Hepatocyte (in vitro differentiated cells): Measurements from ENCODE around the gene C22orf23. TPM values are rescaled to one million over a fixed set of nuclear protein-coding genes. Genes with fewer than 3 reads are reported as not detected.
A peak's percentile ranks its signal among the peaks of the same experiment; 100 is the strongest.

Experiments used
- DNase-seq: peaks from one replicate; pipeline ENCODE4 v3.0.0-alpha.2; 2016; ENCODE audit warnings: low spot score
- H2AFZ ChIP-seq: fragments of 200-600 bp; sonication (generic); 2 replicates; pipeline ENCODE4 v1.6.0; 2016; ENCODE audit warnings: antibody characterized with exemption, mild to moderate bottlenecking
- H3K27ac ChIP-seq: fragments of 200-600 bp; sonication (generic); 2 replicates; pipeline ENCODE4 v1.5.1; 2016; ENCODE audit warnings: mild to moderate bottlenecking
- H3K27me3 ChIP-seq: fragments of 200-600 bp; sonication (generic); 2 replicates; pipeline ENCODE4 v1.6.1; 2016
- H3K36me3 ChIP-seq: fragments of 200-600 bp; sonication (generic); replicated peaks from 2 replicates; pipeline ENCODE4 v1.5.1; 2016; ENCODE audit warnings: low read depth; ENCODE audit not compliant: insufficient read depth
- H3K4me1 ChIP-seq: fragments of 200-600 bp; sonication (generic); 2 replicates; pipeline ENCODE4 v1.5.1; 2016; ENCODE audit warnings: mild to moderate bottlenecking, moderate library complexity; ENCODE audit not compliant: insufficient read depth
- H3K4me2 ChIP-seq: fragments of 200-600 bp; sonication (generic); 2 replicates; pipeline ENCODE4 v1.6.0; 2016
- H3K4me3 ChIP-seq: fragments of 200-600 bp; sonication (generic); 2 replicates; pipeline ENCODE4 v1.5.1; 2016; ENCODE audit warnings: mild to moderate bottlenecking
- H3K79me2 ChIP-seq: fragments of 200-600 bp; sonication (generic); 2 replicates; pipeline ENCODE4 v1.6.0; 2017; ENCODE audit warnings: mild to moderate bottlenecking
- H3K9me2 ChIP-seq: fragments of 200-600 bp; sonication (generic); replicated peaks from 2 replicates; pipeline ENCODE4 v1.6.0; 2017; ENCODE audit warnings: mild to moderate bottlenecking; ENCODE audit not compliant: insufficient read depth
- H3K9me3 ChIP-seq: fragments of 200-600 bp; sonication (generic); 2 replicates; pipeline ENCODE4 v1.5.1; 2016; ENCODE audit warnings: low read depth, mild to moderate bottlenecking
- H4K20me1 ChIP-seq: fragments of 200-600 bp; sonication (generic); 2 replicates; pipeline ENCODE4 v1.6.0; 2016; ENCODE audit warnings: mild to moderate bottlenecking; ENCODE audit not compliant: insufficient read depth, poor library complexity, severe bottlenecking
- CTCF ChIP-seq: fragments of 200-600 bp; sonication (generic); IDR thresholded peaks from 2 replicates; pipeline ENCODE4 v1.5.1; 2016; ENCODE audit warnings: antibody characterized with exemption, mild to moderate bottlenecking; ENCODE audit not compliant: poor library complexity
- EZH2 ChIP-seq: fragments of 200-600 bp; sonication (generic); IDR thresholded peaks from 2 replicates; pipeline ENCODE4 v1.6.1; 2016; ENCODE audit warnings: antibody characterized with exemption, mild to moderate bottlenecking, borderline replicate concordance
- EZH2phosphoT487 ChIP-seq: fragments of 200-600 bp; sonication (generic); IDR thresholded peaks from one replicate; pipeline ENCODE4 v1.6.1; 2018; ENCODE audit warnings: antibody characterized with exemption, mild to moderate bottlenecking, low read depth, moderate library complexity; ENCODE audit not compliant: unreplicated experiment, severe bottlenecking
- WGBS: methylation state at CpG from one replicate; pipeline ENCODE4 v1.1.6; 2016; ENCODE audit warnings: low lambda C conversion rate; ENCODE audit errors: missing lambda C conversion rate; 5-methylcytosine and 5-hydroxymethylcytosine counted together
- polyA plus RNA-seq: library from polyadenylated mRNA; unstranded; fragments of >200 nt; fragmentation: Nextera tagmentation; extraction: Ambion mirVana; gene quantifications from 2 replicates; pipeline ENCODE4 v1.2.1, GENCODE V29; 2016
- total RNA-seq: library from RNA; depleted of rRNA; stranded (reverse); fragments of >200 nt; gene quantifications from 2 replicates; pipeline ENCODE4 v1.2.3, GENCODE V29; 2014

The C22orf23 gene
- total and polyA plus RNA-seq, 2 experiments from 2014 or later, result 0.29 to 0.30 TPM

DNA sequence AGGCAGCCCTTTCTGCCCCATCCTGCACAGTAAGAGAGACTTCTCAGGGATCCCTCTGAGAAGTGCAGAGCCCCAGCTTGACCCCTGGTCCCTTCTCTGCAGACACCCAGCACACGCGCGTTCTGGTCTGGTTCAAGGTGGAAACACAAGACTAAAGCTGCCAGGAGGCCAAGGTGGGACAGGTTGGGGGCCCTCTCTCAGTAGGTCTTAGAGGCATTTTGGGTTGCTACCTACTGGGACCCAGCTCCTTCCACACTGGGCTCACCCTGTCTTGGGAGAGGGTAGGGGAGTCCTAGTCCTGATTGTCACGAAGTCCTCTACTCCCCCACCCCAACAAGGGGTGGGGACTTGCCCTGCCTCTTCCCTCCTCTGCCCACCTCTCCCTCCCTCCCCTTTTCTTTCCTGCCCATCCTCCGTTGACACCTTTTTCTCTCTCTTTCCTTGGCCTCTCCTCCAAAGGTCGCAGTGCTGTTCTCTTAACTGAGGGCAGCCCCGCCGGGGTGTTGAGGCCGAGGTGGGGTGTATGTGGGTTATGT lies 31.7 kb upstream of the C22orf23 start:
- Histone ChIP-seq H3K4me3 (no peak overlapping the region), H2AFZ (no peak overlapping the region), H3K9me3 (no peaks in the 10 kb centered on the region), H3K4me2 (no peak overlapping the region), H3K4me1 (peaks cover 5% of the 10 kb centered on the region), H3K79me2 (no peaks in the 10 kb centered on the region), H3K27me3 (peaks cover 37% of the 10 kb centered on the region), H3K9me2 (no peaks in the 10 kb centered on the region), H4K20me1 (peaks cover 4% of the 10 kb centered on the region), H3K36me3 (no peaks in the 10 kb centered on the region), H3K27ac (no peak overlapping the region)
- 90% methylated on average over 9 of the region's 9 CpGs for WGBS
- DNase-seq, result no peak
- TF ChIP-seq EZH2, result no peak
- no peak for TF ChIP-seq CTCF
- no peak for TF ChIP-seq EZH2phosphoT487

- H3K4me2 ChIP-seq, result peak within 1 kb of the TSS; percentile 69
- H3K27ac ChIP-seq, result no peak within 1 kb of the TSS
- peak; percentile 31 for TF ChIP-seq EZH2
- TF ChIP-seq EZH2phosphoT487, result peak; percentile 15
- no peak for TF ChIP-seq CTCF
Observed at GRCh38 chr22:37983860-37984791, 30.7 kb upstream of the C22orf23 start, which contains the start of gene SOX10. SOX10 (minus strand) TSS chr22:37984555; CDS start chr22:37983784, 771 bp downstream.

GRCh38 chr22:37982938-37983859 lies 29.8 kb upstream of the C22orf23 start:
- peaks cover 5% of the 10 kb centered on the region for H3K4me1 ChIP-seq
- H3K9me3 ChIP-seq, result no peaks in the 10 kb centered on the region
- 20% methylated on average over 55 of the region's 84 CpGs for WGBS
- H3K79me2 ChIP-seq, result no peaks in the 10 kb centered on the region
- H3K4me3 ChIP-seq, result no peak overlapping the region
- no peaks in the 10 kb centered on the region for H3K9me2 ChIP-seq
- no peak overlapping the region for H3K27ac ChIP-seq
- peaks cover 4% of the 10 kb centered on the region for H4K20me1 ChIP-seq
- peak overlapping the region; percentile 69 for H3K4me2 ChIP-seq
- no peak for DNase-seq
- peaks cover 37% of the 10 kb centered on the region for H3K27me3 ChIP-seq
- peak; percentile 59 for TF ChIP-seq EZH2phosphoT487
- peak; percentile 41 for TF ChIP-seq CTCF
- TF ChIP-seq EZH2, result peak; percentile 70
- H3K36me3 ChIP-seq, result no peaks in the 10 kb centered on the region
- no peak overlapping the region for H2AFZ ChIP-seq

More at GRCh38 chr22:37983860-37984791, 30.7 kb upstream of the C22orf23 start, which contains the start of gene SOX10:
- no peak for DNase-seq
- no peaks in the 10 kb centered on the region for H3K9me2 ChIP-seq
- no peak within 1 kb of the TSS for H2AFZ ChIP-seq
- H4K20me1 ChIP-seq, result peaks cover 4% of the 10 kb centered on the region
- 24% methylated on average over 30 of the region's 42 CpGs for WGBS
- no peaks in the 10 kb centered on the region for H3K79me2 ChIP-seq
- H3K9me3 ChIP-seq, result no peaks in the 10 kb centered on the region
- no peak within 1 kb of the TSS for H3K4me3 ChIP-seq
- no peaks in the 10 kb centered on the region for H3K36me3 ChIP-seq
- H3K4me1 ChIP-seq, result peaks cover 5% of the 10 kb centered on the region
- H3K27me3 ChIP-seq, result peaks cover 37% of the 10 kb centered on the region
